HCT116 (cell line): Measurements from ENCODE around the gene CHCT1. TPM values are rescaled to one million over a fixed set of nuclear protein-coding genes. Genes with fewer than 3 reads are reported as not detected.
"Not testable (repeated sequence)": the region's sequence is repeated elsewhere in the genome, so short reads cannot be mapped to it uniquely, and the experiment has no call there.

Experiments
- ATAC-seq: fragments of 200-7000 bp; cut with Tn5 transposase; 2 replicates; pipeline ENCODE4 v1.9.1; 2020; ENCODE audit warnings: mild to moderate bottlenecking, moderate library complexity
- BruUV-seq: library from RNA; stranded (reverse); fragments of 400-500 nt; replicated peaks from 2 replicates; lab custom pipeline; 2021; lab: Mats Ljungman, UMichigan
- CTCF ChIA-PET: fragments of 300-600 bp; sonication (Branson Sonifier 250); formaldehyde crosslinking; loops from one replicate; lab custom pipeline; 2021; ENCODE audit warnings: antibody characterized with exemption; lab: Charles Lee
- POLR2A ChIA-PET: fragments of 300-600, 350-600 bp; sonication (Branson Sonifier 250); formaldehyde crosslinking; loops from one replicate; lab custom pipeline; 2021; ENCODE audit warnings: antibody characterized with exemption; lab: Charles Lee
- RAD21 ChIA-PET, 2 experiments: fragments of 300-600 bp; sonication (Branson Sonifier 250); formaldehyde crosslinking; loops; one replicate each; lab custom pipeline; 2023; ENCODE audit warnings: low total read pairs in 2 of 2; ENCODE audit not compliant: uncharacterized antibody in 2 of 2, unreplicated experiment in 2 of 2, low non-redundant PET in 1 of 2; lab: Charles Lee
- DNase-seq: peaks from one replicate; pipeline ENCODE4 v3.0.0-alpha.2; 2010; ENCODE audit warnings: low read depth, low spot score
- H2AFZ ChIP-seq: fragments of 200-600 bp; shearing (Covaris generic), sonication (generic); 2 replicates; pipeline ENCODE4 v1.6.1; 2017; ENCODE audit warnings: low read depth, mixed run types, mixed read lengths, antibody characterized with exemption, low read length; ENCODE audit not compliant: poor library complexity, severe bottlenecking
- H3K27ac ChIP-seq: 2 replicates; pipeline ENCODE4 v1.5.1; 2012; ENCODE audit warnings: low read depth, low read length
- H3K27me3 ChIP-seq: fragments of 200-600 bp; sonication (generic); 2 replicates; pipeline ENCODE4 v1.6.1; 2016; ENCODE audit warnings: mixed run types, low read length, mixed read lengths; ENCODE audit not compliant: insufficient read depth
- H3K36me3 ChIP-seq, 2 experiments: fragments of 200-500 bp in 1 of 2; fragments of 200-600 bp in 1 of 2; sonication (Bioruptor generic) in 1 of 2; sonication (generic) in 1 of 2; 2 replicates each; pipeline versions ENCODE4 v1.5.1 to v1.6.1; 2014 to 2016; ENCODE audit warnings: low read length in 2 of 2, inconsistent platforms in 1 of 2, mixed read lengths in 1 of 2, mixed run types in 1 of 2; ENCODE audit not compliant: insufficient read depth in 2 of 2, control insufficient read depth in 1 of 2
- H3K4me1 ChIP-seq, 2 experiments: fragments of 200-600 bp in 1 of 2; sonication (generic) in 1 of 2; 2 replicates each; pipeline versions ENCODE4 v1.5.1 to v1.6.1; 2012 to 2017; ENCODE audit warnings: low read length in 2 of 2, inconsistent platforms in 1 of 2, mild to moderate bottlenecking in 1 of 2, mixed read lengths in 1 of 2, mixed run types in 1 of 2, moderate library complexity in 1 of 2; ENCODE audit not compliant: insufficient read depth in 2 of 2, control insufficient read depth in 1 of 2
- H3K4me2 ChIP-seq: fragments of 200-600 bp; sonication (generic); 2 replicates; pipeline ENCODE4 v1.6.1; 2017; ENCODE audit warnings: mixed run types, low read length, mixed read lengths
- H3K4me3 ChIP-seq, 2 experiments: fragments of 200-600 bp in 1 of 2; sonication (generic) in 1 of 2; replicated peaks in 1 of 2; 2 replicates each; pipeline ENCODE4 v1.5.1; 2011 to 2016; ENCODE audit warnings: low read length in 2 of 2, control low read depth in 1 of 2, low read depth in 1 of 2, mild to moderate bottlenecking in 1 of 2, mixed read lengths in 1 of 2, mixed run types in 1 of 2
- H3K79me2 ChIP-seq: fragments of 200-600 bp; sonication (generic); 2 replicates; pipeline ENCODE4 v1.6.1; 2017; ENCODE audit warnings: mild to moderate bottlenecking, mixed run types, low read length, moderate library complexity, mixed read lengths; ENCODE audit not compliant: insufficient read depth
- H3K9ac ChIP-seq: fragments of 200-600 bp; sonication (generic); 2 replicates; pipeline ENCODE4 v1.6.1; 2016; ENCODE audit warnings: low read length, mixed read lengths
- H3K9me2 ChIP-seq: fragments of 200-600 bp; sonication (generic), shearing (Covaris generic); 2 replicates; pipeline ENCODE4 v1.6.1; 2017; ENCODE audit warnings: mixed run types, mild to moderate bottlenecking, moderate library complexity; ENCODE audit not compliant: insufficient read depth
- H3K9me3 ChIP-seq, 2 experiments: fragments of 200-500 bp in 1 of 2; fragments of 200-600 bp in 1 of 2; sonication (Bioruptor generic) in 1 of 2; sonication (generic) in 1 of 2; 2 replicates each; pipeline ENCODE4 v1.6.1; 2014 to 2017; ENCODE audit warnings: low read length in 2 of 2, mixed read lengths in 2 of 2, inconsistent platforms in 1 of 2, low read depth in 1 of 2, mild to moderate bottlenecking in 1 of 2, mixed run types in 1 of 2, moderate library complexity in 1 of 2; ENCODE audit not compliant: control insufficient read depth in 1 of 2, insufficient read depth in 1 of 2
- H4K20me1 ChIP-seq: fragments of 200-600 bp; sonication (generic), shearing (Covaris generic); 2 replicates; pipeline ENCODE4 v1.6.1; 2017; ENCODE audit warnings: mixed run types, mild to moderate bottlenecking, moderate library complexity; ENCODE audit not compliant: insufficient read depth
- CEBPB ChIP-seq: IDR thresholded peaks from 2 replicates; pipeline ENCODE4 v1.6.1; 2012; ENCODE audit warnings: low read depth
- EGR1 ChIP-seq: IDR thresholded peaks from 2 replicates; pipeline ENCODE4 v1.6.1; 2012; ENCODE audit warnings: low read depth
- EZH2 ChIP-seq: fragments of 200-600 bp; sonication (generic); IDR thresholded peaks from 2 replicates; pipeline ENCODE4 v1.6.1; 2017; ENCODE audit warnings: antibody characterized with exemption, mixed run types
- EZH2phosphoT487 ChIP-seq: fragments of 200-600 bp; IDR thresholded peaks from 2 replicates; pipeline ENCODE4 v1.6.1; 2018; ENCODE audit warnings: antibody characterized with exemption, borderline replicate concordance
- SIN3A ChIP-seq: IDR thresholded peaks from 2 replicates; pipeline ENCODE4 v1.6.1; 2012; ENCODE audit warnings: low read depth
- YY1 ChIP-seq: IDR thresholded peaks from 2 replicates; pipeline ENCODE4 v1.6.1; 2011; ENCODE audit warnings: low read length, low read depth, moderate library complexity, mild to moderate bottlenecking; ENCODE audit not compliant: insufficient replicate concordance; ENCODE audit errors: extremely low read depth
- ZNF274 ChIP-seq: fragments of 200-500 bp; sonication (Bioruptor generic); IDR thresholded peaks from 2 replicates; pipeline ENCODE4 v1.6.1; 2014; ENCODE audit warnings: mild to moderate bottlenecking, low read depth, low read length, inconsistent platforms
- intact Hi-C: fragments of 100-400 bp; cut with micrococcal nuclease; formaldehyde crosslinking; loops from 2 replicates; pipeline ENCODE4 v1.10.0; 2022
- total RNA-seq: library from RNA; stranded (reverse); gene quantifications from one replicate; pipeline ENCODE4 v1.2.1, GENCODE V29; 2021; ENCODE audit not compliant: unreplicated experiment
- TF ChIP-seq, protein P1 (sequence below): IDR thresholded peaks from 2 replicates; pipeline ENCODE4 v1.6.1; 2012
- TF ChIP-seq, protein P2 (sequence below): IDR thresholded peaks from 2 replicates; pipeline ENCODE4 v1.6.1; 2012; ENCODE audit warnings: low read depth

Gene CHCT1
- total RNA-seq, 1 experiment from 2014 or later = not detected

DNA sequence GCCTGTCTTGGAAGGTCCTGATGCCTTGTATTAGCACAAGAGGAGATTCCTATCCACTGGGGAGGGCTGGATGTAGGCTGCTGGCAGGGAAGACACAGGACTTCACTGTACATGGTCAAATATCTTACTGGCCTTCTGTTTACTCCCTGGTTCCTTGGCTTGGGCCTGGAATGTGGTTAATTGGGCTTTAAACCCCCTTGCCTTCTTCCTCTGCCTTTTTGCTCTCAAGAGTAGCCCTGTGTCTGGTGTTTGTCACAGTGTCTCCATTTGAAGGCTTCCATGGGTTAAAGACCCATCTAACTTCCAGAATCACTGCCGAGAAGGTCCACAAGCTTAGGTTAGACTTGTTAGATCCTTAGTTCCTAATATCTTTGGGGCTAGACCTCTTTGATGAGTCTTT, 7.1 kb upstream of the CHCT1 start:
- Histone ChIP-seq H2AFZ (no peak overlapping the region), H3K4me3 (no peak overlapping the region), H3K9me3 (no peaks in the 10 kb centered on the region), H3K27ac (no peak overlapping the region), H3K79me2 (no peaks in the 10 kb centered on the region), H3K4me1 (no peaks in the 10 kb centered on the region), H3K27me3 (no peaks in the 10 kb centered on the region), H3K36me3 (no peaks in the 10 kb centered on the region), H3K4me2 (no peak overlapping the region), H4K20me1 (no peaks in the 10 kb centered on the region), H3K9me2 (no peaks in the 10 kb centered on the region), H3K9ac (no peak overlapping the region)
- no TSS peak for BruUV-seq
- CTCF ChIA-PET = no interaction called here
- ATAC-seq (no peak), DNase-seq (no peak)
- intact Hi-C loops = no loop called here
- RAD21 ChIA-PET = no interaction called here
- TF ChIP-seq, protein P1, sequence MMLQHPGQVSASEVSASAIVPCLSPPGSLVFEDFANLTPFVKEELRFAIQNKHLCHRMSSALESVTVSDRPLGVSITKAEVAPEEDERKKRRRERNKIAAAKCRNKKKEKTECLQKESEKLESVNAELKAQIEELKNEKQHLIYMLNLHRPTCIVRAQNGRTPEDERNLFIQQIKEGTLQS = no peak
- no peak for TF ChIP-seq EZH2
- no peak for TF ChIP-seq EGR1
- POLR2A ChIA-PET = no interaction called here

DNA sequence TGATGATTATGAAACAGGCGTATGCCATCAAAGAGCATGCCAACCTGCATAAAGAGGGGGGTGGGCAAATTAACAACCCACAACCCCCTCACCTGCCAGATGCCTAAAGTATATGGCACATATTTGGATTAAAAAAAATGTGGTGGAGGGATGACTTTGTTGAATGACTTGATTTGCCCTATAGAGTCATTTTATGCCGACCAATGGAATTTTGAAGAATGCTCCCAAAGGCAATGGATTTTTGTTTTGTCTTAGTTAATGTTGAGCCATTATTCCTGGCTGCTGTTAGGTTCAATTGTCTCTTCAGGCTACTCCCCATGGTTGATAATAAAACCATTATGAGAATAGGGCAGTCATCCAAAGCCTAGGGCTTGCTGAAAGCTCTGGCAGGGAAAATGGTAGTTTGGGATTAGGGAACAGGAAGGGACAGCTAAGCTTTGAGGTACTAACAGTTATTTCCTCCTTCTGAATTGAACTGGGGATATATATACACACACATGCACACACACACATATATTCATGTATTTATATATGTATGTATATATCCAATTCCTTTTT, 5.8 kb upstream of the CHCT1 start:
- DNase-seq (no peak), ATAC-seq (no peak)
- H3K9me2 ChIP-seq = no peaks in the 10 kb centered on the region
- no peak overlapping the region for H3K9ac ChIP-seq
- POLR2A ChIA-PET = no interaction called here
- RAD21 ChIA-PET = no interaction called here
- H2AFZ ChIP-seq = no peak overlapping the region
- H3K27me3 ChIP-seq = no peaks in the 10 kb centered on the region
- TF ChIP-seq SIN3A = no peak
- no peak for TF ChIP-seq YY1
- TF ChIP-seq CEBPB = no peak
- TF ChIP-seq, protein P2, sequence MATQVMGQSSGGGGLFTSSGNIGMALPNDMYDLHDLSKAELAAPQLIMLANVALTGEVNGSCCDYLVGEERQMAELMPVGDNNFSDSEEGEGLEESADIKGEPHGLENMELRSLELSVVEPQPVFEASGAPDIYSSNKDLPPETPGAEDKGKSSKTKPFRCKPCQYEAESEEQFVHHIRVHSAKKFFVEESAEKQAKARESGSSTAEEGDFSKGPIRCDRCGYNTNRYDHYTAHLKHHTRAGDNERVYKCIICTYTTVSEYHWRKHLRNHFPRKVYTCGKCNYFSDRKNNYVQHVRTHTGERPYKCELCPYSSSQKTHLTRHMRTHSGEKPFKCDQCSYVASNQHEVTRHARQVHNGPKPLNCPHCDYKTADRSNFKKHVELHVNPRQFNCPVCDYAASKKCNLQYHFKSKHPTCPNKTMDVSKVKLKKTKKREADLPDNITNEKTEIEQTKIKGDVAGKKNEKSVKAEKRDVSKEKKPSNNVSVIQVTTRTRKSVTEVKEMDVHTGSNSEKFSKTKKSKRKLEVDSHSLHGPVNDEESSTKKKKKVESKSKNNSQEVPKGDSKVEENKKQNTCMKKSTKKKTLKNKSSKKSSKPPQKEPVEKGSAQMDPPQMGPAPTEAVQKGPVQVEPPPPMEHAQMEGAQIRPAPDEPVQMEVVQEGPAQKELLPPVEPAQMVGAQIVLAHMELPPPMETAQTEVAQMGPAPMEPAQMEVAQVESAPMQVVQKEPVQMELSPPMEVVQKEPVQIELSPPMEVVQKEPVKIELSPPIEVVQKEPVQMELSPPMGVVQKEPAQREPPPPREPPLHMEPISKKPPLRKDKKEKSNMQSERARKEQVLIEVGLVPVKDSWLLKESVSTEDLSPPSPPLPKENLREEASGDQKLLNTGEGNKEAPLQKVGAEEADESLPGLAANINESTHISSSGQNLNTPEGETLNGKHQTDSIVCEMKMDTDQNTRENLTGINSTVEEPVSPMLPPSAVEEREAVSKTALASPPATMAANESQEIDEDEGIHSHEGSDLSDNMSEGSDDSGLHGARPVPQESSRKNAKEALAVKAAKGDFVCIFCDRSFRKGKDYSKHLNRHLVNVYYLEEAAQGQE = no peak
- TF ChIP-seq EZH2phosphoT487 = no peak
- no peak for TF ChIP-seq ZNF274
- no peaks in the 10 kb centered on the region for H3K4me1 ChIP-seq
- BruUV-seq = no TSS peak
- CTCF ChIA-PET = no interaction called here
- H3K27ac ChIP-seq = no peak overlapping the region
- H3K9me3 ChIP-seq = no peaks in the 10 kb centered on the region
- H3K36me3 ChIP-seq = no peaks in the 10 kb centered on the region
- H3K4me2 ChIP-seq = no peak overlapping the region
- H4K20me1 ChIP-seq = no peaks in the 10 kb centered on the region
- H3K79me2 ChIP-seq = no peaks in the 10 kb centered on the region
- no peak overlapping the region for H3K4me3 ChIP-seq
- intact Hi-C loops = no loop called here

DNA sequence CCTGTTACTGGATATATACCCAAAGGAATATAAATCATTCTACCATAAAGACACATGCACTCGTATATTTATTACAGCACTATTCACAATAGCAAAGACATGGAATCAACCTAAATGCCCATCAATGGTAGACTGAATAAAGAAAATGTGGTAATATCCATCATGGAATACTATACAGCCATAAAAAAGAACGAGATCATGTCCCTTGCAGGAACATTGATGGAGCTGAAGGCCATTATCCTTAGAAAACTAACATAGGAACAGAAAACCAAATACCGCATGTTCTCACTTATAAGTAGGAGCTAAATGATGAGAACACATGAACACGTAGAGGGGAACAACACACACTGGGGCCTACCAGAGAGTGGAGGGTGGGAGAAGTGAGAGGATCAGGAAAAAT, 3.3 kb upstream of the CHCT1 start:
- H3K36me3 ChIP-seq, H3K9ac ChIP-seq, H3K27ac ChIP-seq, BruUV-seq, CTCF ChIA-PET, H4K20me1 ChIP-seq, H3K9me2 ChIP-seq, H3K79me2 ChIP-seq, H2AFZ ChIP-seq, H3K4me2 ChIP-seq, H3K4me1 ChIP-seq, POLR2A ChIA-PET, H3K9me3 ChIP-seq, ATAC-seq, H3K4me3 ChIP-seq, RAD21 ChIA-PET, DNase-seq, intact Hi-C loops, H3K27me3 ChIP-seq: not testable (repeated sequence)
